HG03175 (cell line): ENCODE data around the gene ABCG4.
"Not testable (repeated sequence)": the region's sequence is repeated elsewhere in the genome, so short reads cannot be mapped to it uniquely, and the experiment has no call there.

Experiments
- ATAC-seq: cut with Tn5 transposase; IDR thresholded peaks from one replicate; pipeline ENCODE4 v1.9.1; 2021; ENCODE audit warnings: mild to moderate bottlenecking, moderate library complexity; ENCODE audit not compliant: unreplicated experiment

Gene ABCG4

GRCh38 chr11:119180729-119181676 is 32.2 kb downstream of the ABCG4 start:
- ATAC-seq = no peak

GRCh38 chr11:119181677-119182412 is 33.0 kb downstream of the ABCG4 start:
- no peak for ATAC-seq

GRCh38 chr11:119184399-119184798 is 35.5 kb downstream of the ABCG4 start:
- ATAC-seq = not testable (repeated sequence)

DNA sequence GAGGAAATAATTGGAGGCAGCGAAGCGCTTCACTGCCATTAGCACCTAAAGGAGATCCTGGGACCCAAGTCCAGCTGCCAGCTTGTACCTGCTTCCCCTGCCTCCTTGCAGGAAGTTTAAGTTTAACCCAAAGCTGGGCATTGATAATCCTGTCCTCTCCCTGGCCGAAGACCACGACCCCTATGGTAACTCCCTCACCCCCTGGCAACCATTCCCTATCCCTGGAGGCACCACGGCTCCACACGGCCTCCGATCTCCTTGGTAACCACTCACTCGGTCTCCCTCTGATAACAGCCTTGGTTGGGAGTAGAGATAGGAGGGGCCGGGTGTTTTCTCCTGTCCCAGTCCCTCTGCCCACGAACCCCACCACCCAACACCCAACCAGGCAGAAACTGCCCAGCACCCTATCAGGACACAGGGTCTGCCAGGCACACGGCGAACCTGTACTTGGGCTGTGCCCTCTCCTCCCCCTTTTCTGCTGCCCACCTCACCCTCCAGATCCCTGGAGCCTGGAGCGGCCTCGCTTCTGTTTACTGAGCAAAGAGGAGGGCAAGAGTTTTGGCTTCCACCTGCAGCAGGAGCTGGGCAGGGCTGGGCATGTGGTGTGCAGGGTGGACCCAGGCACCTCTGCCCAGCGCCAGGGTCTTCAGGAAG is 37.3 kb downstream of the ABCG4 start:
- ATAC-seq = no peak

- ATAC-seq = no peak
Measured at GRCh38 chr11:119187123-119187892, 38.5 kb downstream of the ABCG4 start.

GRCh38 chr11:119188067-119188466 is 39.2 kb downstream of the ABCG4 start:
- no peak for ATAC-seq

GRCh38 chr11:119188887-119189286 is 40.0 kb downstream of the ABCG4 start:
- ATAC-seq = no peak

GRCh38 chr11:119189393-119189792 is 40.5 kb downstream of the ABCG4 start:
- no peak for ATAC-seq

DNA sequence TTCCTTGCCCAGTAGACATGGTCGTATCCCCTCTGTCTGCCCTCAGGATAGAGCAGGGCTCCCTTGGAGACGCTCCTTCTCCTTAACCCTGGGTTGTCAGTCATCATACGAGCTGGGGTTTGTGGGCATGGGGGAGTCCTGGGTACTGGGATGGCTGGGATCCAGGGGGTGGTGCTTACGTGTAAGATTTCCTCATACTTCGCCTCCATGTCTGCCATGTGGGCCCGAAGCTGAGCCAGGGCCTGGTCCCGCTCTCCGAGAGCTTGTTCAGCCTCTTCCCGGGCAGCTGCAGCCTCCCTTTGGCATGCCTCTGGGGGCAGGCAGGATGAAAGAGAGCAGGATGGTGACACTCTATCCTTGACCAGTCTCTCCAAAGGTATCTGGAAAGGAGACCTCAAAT is 41.7 kb downstream of the ABCG4 start:
- ATAC-seq = no peak

DNA sequence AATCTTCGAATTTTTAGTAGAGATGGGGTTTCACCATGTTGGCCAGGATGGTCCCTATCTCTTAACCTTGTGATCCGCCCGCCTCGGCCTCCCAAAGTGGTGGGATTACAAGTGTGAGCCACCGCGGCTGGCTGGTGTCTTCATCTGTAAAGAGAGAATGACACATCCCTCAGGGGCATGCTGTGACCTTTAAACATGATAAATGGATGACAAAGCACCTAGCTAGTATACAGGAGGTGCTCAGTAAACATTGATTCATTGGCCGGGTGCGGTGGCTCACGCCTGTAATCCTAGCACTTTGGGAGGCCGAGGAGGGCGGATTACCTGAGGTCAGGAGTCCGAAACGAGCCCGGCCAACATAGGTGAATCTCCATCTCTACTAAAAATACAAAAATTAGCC is 42.4 kb downstream of the ABCG4 start:
- ATAC-seq = not testable (repeated sequence)

GRCh38 chr11:119192111-119192510 is 43.3 kb downstream of the ABCG4 start:
- no peak for ATAC-seq

GRCh38 chr11:119193001-119193400 is 44.1 kb downstream of the ABCG4 start:
- ATAC-seq = no peak

GRCh38 chr11:119193626-119194025 is 44.8 kb downstream of the ABCG4 start:
- ATAC-seq = no peak

- ATAC-seq = no peak
Measured at GRCh38 chr11:119194811-119195440, 46.1 kb downstream of the ABCG4 start.

DNA sequence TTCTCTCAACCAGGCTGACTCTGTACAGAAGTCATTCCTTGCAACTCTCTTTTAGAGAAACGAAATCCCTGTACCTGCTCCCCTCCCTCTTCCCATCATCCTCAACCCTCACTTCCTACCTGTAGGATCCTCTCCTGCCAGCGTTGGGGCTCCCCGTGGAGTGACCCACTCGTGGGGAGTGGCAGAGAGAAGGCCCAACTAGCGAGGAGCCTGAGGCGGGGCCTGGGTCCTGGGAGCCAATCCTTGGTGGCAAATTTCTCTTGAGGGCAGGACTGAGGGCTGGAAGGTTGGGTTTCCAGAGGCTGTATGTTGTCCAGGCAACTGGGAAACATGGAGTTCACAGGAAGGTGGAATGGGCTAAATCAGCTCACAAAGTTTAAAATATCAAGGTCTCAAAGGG is 46.8 kb downstream of the ABCG4 start:
- ATAC-seq = no peak

DNA sequence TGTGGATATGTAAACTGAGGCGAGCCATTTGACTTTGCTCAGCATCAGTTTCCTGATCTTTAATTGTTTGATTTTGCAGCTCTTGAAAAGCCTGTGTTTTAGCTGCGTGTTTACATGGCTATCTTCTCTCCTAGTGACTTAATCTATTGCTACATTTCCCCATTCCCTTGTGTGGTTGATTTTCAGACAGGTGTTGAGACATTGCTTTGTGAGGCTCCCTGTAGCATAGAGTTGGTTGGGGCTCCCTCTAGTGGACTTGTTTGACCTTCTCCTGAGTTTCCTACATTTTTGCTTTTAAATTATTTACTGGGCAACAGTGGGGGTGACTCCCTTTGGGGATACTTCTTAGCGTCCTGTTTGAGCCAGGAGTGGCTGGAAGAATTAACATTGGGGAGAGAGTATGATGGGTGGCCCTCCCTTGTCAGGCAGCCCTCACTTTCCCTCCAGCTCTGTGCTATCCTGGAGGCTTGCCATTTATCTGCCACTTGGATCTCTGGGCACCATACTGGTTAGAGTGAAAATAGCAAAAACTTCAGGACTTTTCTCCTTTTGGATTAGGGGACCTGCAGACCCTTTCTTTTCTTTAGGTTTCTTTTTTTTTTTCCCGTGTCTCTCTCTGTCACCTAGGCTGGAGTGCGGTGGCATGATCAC is 48.1 kb downstream of the ABCG4 start:
- ATAC-seq = peak; percentile 59

DNA sequence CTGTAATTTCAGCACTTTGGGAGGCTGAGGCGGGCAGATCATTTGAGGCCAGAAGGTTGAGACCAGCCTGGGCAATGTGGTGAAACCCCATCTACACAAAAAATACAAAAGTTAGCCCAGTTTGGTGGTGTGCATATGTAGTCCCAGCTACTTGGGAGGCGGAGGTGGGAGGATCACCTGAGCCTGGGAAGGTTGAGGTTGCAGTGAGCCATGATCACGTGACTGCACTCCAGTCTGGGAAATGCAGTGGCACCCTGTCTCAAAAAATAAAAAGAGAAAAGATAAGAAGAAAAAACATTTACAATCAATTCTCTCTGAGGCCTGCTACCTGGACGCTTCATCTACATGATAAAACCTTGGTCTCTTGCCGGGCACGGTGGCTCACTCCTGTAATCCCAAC is 50.1 kb downstream of the ABCG4 start:
- ATAC-seq = no peak

GRCh38 chr11:119201236-119201635 is 52.4 kb downstream of the ABCG4 start:
- not testable (repeated sequence) for ATAC-seq

- ATAC-seq = no peak
Measured at GRCh38 chr11:119202554-119202953, 53.7 kb downstream of the ABCG4 start.

DNA sequence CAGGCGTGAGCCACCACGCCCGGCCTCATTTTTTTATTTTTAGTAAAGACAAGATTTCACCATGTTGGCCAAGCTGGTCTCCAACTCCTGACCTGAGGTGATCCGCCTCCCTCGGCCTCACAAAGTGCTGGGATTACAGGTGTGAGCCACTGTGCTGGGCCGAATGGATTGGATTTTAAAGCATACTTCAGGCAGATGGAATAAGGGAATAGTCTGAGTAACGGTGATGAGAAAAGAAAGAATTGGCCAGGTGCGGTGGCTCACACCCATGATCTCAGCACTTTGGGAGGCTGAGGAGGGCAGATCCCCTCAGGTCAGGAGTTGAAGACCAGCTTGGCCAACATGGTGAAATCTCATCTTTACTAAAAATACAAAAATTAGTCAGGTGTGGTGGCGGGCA is 55.2 kb downstream of the ABCG4 start:
- ATAC-seq = no peak
